Measurements from ENCODE around the gene CPNE4. TPM values are rescaled to one million over a fixed set of nuclear protein-coding genes. Genes with fewer than 3 reads are reported as not detected.

Gene CPNE4
- total RNA-seq, 1 donor from 2014 or later = not detected

DNA sequence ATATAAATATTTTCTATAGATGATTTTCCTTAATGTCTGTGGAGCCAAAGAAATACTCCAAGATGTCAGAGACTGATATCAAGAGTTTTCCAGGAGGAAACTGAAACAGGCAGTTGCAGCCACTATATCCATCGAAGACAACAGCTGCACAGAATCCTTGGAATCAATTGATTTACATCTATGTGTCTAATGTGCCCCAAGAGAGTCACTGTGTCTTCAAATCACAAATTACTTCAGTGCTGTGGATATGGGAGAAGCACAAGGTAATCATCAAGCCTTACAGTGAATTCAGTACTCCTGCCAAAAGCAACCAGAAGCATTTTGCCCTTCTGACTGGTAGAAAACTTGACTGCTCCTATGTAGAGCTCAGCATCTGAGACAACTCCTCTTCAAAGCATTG lies 51.1 kb downstream of the CPNE4 start:
- Mint-ChIP-seq H3K4me3 (ENCODE audit: unreplicated experiment) (no peak overlapping the region), H3K36me3 (ENCODE audit: low read depth) (no peaks in the 10 kb centered on the region), H3K27me3 (ENCODE audit: low read depth) (peaks cover 4% of the 10 kb centered on the region), H3K27ac (ENCODE audit: unreplicated experiment) (no peak overlapping the region), H3K4me1 (ENCODE audit: low read depth) (no peaks in the 10 kb centered on the region), H3K9me3 (ENCODE audit: low read depth) (peaks cover 18% of the 10 kb centered on the region)
- DNase-seq (ENCODE audit: low spot score) = no peak
- TF ChIP-seq, protein P1, sequence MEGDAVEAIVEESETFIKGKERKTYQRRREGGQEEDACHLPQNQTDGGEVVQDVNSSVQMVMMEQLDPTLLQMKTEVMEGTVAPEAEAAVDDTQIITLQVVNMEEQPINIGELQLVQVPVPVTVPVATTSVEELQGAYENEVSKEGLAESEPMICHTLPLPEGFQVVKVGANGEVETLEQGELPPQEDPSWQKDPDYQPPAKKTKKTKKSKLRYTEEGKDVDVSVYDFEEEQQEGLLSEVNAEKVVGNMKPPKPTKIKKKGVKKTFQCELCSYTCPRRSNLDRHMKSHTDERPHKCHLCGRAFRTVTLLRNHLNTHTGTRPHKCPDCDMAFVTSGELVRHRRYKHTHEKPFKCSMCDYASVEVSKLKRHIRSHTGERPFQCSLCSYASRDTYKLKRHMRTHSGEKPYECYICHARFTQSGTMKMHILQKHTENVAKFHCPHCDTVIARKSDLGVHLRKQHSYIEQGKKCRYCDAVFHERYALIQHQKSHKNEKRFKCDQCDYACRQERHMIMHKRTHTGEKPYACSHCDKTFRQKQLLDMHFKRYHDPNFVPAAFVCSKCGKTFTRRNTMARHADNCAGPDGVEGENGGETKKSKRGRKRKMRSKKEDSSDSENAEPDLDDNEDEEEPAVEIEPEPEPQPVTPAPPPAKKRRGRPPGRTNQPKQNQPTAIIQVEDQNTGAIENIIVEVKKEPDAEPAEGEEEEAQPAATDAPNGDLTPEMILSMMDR (IDR thresholded peaks at IDR 0.05) = no peak

DNA sequence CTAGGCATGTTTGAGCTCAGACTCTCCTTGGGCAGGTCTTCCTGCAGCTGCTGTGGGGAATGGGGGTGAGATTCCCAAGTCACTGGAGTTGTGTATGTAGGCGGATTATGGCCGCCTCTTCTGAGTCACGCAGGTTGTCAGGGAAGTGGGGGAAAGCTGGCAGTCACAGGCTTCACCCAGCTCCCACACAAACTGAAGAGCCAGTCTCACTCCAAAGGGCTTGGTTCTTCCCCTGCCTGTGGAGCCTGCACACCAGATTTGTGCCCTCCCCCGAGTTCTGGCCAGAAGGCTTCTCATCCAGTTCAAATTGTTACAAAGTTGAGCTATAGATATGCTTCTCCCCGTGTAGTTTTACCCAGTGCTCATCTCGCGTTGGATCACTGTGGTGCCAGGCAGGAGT lies 53.5 kb downstream of the CPNE4 start:
- no peaks in the 10 kb centered on the region for H3K36me3 Mint-ChIP-seq (ENCODE audit: low read depth)
- H3K27me3 Mint-ChIP-seq (ENCODE audit: low read depth) = peaks cover 4% of the 10 kb centered on the region
- H3K27ac Mint-ChIP-seq (ENCODE audit: unreplicated experiment) = no peak overlapping the region
- no peak for DNase-seq (ENCODE audit: low spot score)
- H3K4me3 Mint-ChIP-seq (ENCODE audit: unreplicated experiment) = no peak overlapping the region
- TF ChIP-seq, protein P1 (IDR thresholded peaks at IDR 0.05) = no peak
- H3K4me1 Mint-ChIP-seq (ENCODE audit: low read depth) = no peaks in the 10 kb centered on the region
- peaks cover 25% of the 10 kb centered on the region for H3K9me3 Mint-ChIP-seq (ENCODE audit: low read depth)

- TF ChIP-seq, protein P1 (IDR thresholded peaks at IDR 0.05) = no peak
- H3K36me3 Mint-ChIP-seq (ENCODE audit: low read depth) = no peaks in the 10 kb centered on the region
- DNase-seq (ENCODE audit: low spot score) = no peak
- H3K4me1 Mint-ChIP-seq (ENCODE audit: low read depth) = no peaks in the 10 kb centered on the region
- no peak overlapping the region for H3K4me3 Mint-ChIP-seq (ENCODE audit: unreplicated experiment)
- no peak overlapping the region for H3K27ac Mint-ChIP-seq (ENCODE audit: unreplicated experiment)
- H3K27me3 Mint-ChIP-seq (ENCODE audit: low read depth) = peaks cover 3% of the 10 kb centered on the region
- peaks cover 25% of the 10 kb centered on the region for H3K9me3 Mint-ChIP-seq (ENCODE audit: low read depth)
These were observed 58.4 kb downstream of the CPNE4 start for GRCh38 chr3:131976448-131976847.

DNA sequence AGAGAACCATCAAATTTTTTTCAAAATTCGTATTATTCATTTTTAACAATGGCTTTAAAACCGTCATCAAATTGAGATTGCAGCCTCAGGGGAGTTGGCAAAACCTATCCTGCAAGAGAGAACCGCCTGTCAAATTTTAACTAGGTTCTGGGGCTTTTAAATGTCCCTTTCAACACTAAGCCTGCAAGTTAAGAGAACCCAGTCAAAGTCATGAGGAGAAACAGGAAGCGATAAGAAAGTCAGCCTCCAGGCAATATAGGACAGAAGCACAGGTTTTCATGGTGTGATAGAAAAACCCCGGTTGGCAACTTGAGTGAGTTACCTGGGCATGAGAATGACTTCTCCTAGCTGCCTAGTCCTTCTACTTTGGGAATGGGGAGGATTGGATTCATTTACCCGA lies 59.8 kb downstream of the CPNE4 start:
- Mint-ChIP-seq H3K4me1 (ENCODE audit: low read depth) (no peaks in the 10 kb centered on the region), H3K27me3 (ENCODE audit: low read depth) (peaks cover 2% of the 10 kb centered on the region), H3K36me3 (ENCODE audit: low read depth) (no peaks in the 10 kb centered on the region), H3K27ac (ENCODE audit: unreplicated experiment) (no peak overlapping the region), H3K4me3 (ENCODE audit: unreplicated experiment) (no peak overlapping the region), H3K9me3 (ENCODE audit: low read depth) (peaks cover 18% of the 10 kb centered on the region)
- TF ChIP-seq, protein P1 (IDR thresholded peaks at IDR 0.05) = no peak
- DNase-seq (ENCODE audit: low spot score) = no peak

DNA sequence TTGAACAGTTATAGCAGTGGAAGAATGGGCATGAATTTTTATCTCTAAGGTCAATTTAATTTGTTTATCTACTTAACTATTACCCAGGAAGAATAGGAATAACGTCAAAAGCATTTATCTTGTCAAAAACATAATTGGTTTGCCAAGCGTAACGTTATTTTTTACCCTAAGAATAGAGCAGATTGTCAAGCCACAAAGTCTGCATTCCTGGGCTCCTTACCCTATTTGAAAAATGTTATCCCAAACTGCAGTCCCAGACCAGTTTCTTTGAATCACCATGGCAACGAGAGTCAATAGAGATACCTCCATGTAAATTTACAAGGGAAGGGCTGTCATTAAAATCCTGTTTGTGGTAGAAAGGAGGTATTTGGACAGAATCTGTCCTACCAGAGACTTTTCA lies 61.1 kb downstream of the CPNE4 start:
- Mint-ChIP-seq H3K27ac (ENCODE audit: unreplicated experiment) (no peak overlapping the region), H3K4me3 (ENCODE audit: unreplicated experiment) (no peak overlapping the region), H3K9me3 (ENCODE audit: low read depth) (peaks cover 7% of the 10 kb centered on the region), H3K4me1 (ENCODE audit: low read depth) (no peaks in the 10 kb centered on the region), H3K27me3 (ENCODE audit: low read depth) (peaks cover 4% of the 10 kb centered on the region), H3K36me3 (ENCODE audit: low read depth) (no peaks in the 10 kb centered on the region)
- TF ChIP-seq, protein P1 (IDR thresholded peaks at IDR 0.05) = no peak
- DNase-seq (ENCODE audit: low spot score) = no peak
